NK-92 (cell line): ENCODE data around the gene BRIP1.
"Not testable (repeated sequence)": the region's sequence is repeated elsewhere in the genome, so short reads cannot be mapped to it uniquely, and the experiment has no call there.

Source experiments
- DNase-seq: peaks from one replicate; lab custom pipeline; 2025; ENCODE audit not compliant: unreplicated experiment; lab: John Stamatoyannopoulos, UW

The BRIP1 gene

DNA sequence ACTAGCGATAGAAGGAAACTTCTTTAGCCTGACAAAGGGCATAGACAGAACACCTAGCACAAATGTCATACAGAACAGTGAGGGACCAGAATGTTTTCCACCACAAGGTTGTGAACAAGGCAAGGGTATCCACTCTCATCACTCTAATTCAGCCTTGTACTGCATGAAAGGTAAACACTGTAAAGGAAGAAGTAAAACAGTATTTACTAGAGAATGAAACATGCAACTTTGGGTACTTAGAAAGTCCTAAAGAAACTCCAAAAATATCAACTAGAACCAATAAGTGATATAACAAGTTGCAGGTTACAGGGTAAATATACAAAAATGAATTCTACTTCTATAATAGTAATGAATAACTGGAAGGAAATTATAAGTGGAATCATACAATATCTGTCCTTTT, 32.2 kb downstream of the BRIP1 start:
- no peak for DNase-seq

DNA sequence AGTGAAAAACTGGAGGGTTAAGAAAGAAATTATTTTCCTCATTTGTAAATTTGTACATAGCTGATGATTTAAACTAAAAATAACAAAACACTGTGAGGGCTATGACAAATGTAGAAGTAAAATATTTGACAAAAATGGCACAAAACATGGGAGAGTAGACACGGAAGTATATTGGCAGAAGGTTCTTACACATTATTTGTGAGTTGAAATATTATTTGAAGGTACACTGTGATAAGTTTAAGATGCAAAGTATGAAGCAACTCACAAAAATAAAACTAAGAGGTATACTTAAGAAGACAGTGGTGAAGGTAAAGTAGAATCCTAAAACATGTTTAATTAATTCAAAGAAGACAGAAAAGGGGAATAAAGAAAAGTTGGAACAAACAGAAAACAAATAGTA, 34.6 kb downstream of the BRIP1 start:
- no peak for DNase-seq

DNA sequence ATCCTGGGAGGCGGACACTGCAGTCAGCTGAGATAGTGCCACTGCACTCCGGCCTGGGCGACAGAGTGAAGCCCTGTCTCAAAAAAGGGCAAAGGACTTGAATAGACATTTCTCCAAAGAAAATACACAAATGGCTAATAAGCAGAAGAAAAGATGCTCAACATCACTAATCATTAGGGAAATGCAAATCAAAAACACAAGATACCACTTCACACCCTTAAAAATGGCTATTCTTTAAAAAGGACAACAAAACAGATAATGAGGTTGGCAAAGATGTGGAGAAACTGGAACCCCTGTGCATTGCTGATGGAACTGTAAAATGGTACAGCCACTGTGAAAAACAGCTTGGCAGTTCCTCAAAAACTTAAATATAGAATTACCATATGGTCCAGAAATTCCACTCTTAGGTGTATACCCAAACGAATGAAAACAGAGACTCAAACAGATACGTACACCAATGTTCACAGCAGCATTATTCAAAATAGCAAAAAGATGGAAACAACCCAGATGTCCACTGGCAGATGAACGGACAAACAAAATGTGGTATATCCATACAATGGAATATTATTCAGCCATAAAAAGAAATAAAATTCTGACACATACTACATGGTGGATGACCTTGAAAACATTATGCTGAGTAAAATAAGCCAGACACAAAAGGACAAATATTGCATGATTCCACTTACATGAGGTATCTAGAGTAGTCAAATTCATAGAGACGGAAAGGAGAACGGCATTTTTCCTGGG, 35.5 kb downstream of the BRIP1 start:
- DNase-seq, result no peak

- DNase-seq, result not testable (repeated sequence)
Measured at GRCh38 chr17:61826866-61827265, 36.5 kb downstream of the BRIP1 start.

GRCh38 chr17:61826198-61826597, 37.1 kb downstream of the BRIP1 start:
- DNase-seq, result not testable (repeated sequence)

DNA sequence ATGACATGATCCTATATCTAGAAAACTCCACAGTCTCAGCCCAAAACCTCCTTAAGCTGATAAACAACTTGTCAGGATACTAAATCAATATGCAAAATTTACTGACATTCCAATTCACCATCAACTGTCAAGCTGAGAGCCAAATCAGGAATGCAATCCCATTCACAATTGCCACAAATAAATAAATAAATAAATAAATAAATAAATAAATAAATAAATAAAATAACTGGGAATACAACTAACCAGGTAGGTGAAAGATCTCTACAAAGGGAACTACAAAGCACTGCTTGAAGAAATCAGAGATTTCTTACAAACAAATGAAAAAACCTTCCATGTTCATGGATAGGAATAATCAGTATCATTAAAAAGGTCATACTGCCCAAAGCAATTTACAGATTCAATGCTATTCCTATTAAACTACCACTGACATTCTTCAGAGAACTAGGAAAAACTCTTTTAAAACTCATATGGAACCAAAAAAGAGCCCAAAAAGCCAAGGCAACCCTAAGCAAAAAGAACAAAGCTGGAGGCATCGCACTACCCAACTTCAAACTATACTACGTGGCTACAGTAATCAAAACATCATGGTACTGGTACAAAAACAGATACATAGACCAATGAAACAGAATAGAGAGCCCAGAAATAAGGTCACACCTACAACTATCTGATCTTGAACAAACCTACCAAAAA, 37.7 kb downstream of the BRIP1 start:
- no peak for DNase-seq

DNA sequence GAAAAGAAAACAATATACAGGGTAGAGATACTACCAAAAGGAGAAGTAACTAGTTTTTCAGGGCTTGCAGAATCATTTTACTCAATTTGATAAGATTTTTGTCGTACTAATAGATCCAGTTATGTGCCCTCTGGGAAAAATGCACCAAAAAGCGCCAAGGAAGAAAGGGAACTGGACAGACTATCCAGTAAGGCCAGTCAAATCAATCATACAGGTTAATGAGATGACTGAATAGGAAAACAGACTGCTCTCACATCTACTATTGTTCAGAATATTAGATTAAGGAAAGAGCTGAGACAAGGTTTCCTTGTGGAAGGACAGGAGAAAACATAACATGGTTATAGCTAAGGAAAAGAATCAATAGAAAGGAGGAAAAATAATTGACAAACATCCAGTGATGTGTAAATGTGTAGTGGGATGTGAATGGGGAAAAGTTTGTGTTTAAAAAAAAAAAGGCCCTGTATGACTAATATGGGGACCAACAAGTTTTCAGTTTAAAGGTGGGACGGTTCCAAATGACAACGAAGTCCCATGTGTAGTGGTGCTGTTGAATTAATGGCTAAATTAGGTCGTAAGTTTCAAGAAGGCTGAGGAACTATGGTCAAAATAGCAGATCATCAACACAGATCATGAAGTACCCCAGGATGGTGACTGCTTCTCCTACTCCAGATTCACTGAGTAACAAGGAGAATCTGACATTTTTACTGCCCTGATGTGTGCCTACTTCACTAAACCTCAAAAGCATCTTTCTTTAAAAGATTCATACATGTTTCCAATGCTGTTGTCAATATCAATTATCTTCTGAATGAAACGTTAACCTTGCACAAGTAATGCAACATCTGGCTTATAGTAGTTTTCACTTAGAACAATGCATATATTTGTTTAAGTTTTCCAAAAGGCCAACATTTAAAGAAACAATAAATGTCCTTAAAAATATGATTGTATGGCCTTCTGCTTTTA, 40.7 kb downstream of the BRIP1 start:
- DNase-seq, result no peak

DNA sequence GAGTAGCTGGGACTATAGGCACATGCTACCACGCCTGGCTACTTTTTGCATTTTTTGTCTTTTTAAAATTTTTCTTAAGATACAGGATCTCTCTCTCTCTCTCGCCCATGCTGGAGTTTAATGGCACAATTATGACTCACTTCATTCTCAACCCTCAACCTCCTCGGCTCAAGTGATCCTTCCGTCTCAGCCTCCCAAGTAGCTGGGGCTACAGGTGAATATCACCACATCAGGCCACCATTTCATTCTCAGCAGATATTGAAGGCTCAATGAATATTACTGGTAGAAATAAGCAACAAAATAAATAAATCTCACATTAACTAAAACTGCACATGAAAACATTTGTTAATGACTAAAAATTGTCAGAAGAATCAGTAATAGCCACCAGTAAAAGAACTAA, 41.7 kb downstream of the BRIP1 start:
- DNase-seq, result no peak

DNA sequence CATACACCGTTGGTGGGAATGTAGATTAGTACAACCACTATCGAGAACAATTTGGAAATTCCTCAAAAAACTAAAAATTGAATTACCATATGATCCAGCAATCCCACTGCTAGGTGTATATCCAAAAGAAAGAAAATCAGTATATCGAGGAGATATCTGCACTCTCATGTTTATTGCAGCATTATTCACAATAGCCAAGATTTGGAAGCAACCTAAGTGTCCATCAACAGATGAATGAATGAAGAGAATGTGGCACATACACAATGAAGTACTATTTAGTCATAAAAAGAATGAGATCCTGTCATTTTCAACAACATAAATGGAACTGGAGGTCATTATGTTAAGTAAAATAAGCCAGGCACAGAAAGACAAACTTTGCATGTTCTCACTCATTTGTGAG, 44.1 kb downstream of the BRIP1 start:
- DNase-seq, result not testable (repeated sequence)

GRCh38 chr17:61818225-61818624, 45.1 kb downstream of the BRIP1 start:
- no peak for DNase-seq

DNA sequence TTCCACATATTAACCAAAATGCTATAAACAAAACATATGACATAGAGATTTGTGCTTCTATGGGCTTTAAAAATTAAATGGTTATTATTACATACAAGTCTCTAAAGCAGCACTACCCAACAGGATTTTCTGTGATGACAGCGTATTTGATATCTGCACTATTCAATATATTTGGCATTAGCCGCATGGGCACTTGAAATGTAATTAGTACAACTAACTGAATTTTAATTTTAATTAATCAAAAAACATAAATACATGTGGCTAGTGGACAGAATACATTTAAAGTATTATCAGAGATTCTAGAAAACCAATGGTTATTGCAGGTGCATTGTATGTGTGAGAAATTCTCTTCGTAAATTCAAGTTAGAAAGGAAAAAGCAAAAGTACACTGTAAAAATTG, 45.9 kb downstream of the BRIP1 start:
- no peak for DNase-seq

DNA sequence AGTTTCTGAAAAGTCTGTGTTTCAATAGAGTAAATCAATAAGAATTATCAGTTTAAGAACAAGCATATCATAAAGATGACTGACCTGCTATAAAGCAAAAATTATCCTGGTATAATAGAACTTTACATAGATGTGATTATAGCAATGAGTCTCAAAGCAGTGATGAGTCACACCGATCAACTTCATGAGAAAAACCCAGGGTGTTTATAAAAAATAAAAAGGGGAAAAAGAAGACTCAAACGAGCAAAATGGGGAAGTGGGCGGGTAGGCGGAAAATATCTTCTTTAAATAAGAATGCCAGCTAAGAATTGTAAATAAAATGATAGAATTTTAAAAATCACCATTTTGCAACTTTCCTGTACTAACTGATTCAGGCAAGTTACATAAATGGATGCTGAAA, 46.8 kb downstream of the BRIP1 start:
- DNase-seq, result no peak

- no peak for DNase-seq
Measured at GRCh38 chr17:61815863-61816503, 47.3 kb downstream of the BRIP1 start.

- no peak for DNase-seq
Measured at GRCh38 chr17:61814485-61814884, 48.8 kb downstream of the BRIP1 start.

GRCh38 chr17:61813211-61813610, 50.1 kb downstream of the BRIP1 start:
- DNase-seq, result no peak

GRCh38 chr17:61812747-61813146, 50.6 kb downstream of the BRIP1 start:
- no peak for DNase-seq

GRCh38 chr17:61809816-61810392, 53.4 kb downstream of the BRIP1 start:
- DNase-seq, result no peak

DNA sequence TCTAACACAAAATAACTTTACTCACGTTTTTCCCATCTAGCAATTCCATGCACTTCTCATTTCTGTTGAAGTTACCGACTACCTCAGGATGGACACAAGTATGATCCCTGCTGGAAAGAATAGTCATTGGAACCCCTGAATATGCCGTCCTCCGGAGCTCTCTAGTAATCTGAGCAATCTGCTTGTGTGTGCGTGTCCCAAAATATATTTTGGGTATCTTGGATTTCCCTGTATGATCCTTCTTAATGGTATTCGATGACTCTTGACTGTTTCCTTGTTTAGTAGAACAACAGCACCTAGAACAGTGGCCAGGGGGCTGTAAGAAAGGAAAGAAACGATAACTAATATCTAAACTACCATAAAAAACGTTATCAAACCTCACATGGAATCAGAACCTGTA, 54.9 kb downstream of the BRIP1 start:
- DNase-seq, result no peak

GRCh38 chr17:61806936-61807335, 56.4 kb downstream of the BRIP1 start:
- no peak for DNase-seq

DNA sequence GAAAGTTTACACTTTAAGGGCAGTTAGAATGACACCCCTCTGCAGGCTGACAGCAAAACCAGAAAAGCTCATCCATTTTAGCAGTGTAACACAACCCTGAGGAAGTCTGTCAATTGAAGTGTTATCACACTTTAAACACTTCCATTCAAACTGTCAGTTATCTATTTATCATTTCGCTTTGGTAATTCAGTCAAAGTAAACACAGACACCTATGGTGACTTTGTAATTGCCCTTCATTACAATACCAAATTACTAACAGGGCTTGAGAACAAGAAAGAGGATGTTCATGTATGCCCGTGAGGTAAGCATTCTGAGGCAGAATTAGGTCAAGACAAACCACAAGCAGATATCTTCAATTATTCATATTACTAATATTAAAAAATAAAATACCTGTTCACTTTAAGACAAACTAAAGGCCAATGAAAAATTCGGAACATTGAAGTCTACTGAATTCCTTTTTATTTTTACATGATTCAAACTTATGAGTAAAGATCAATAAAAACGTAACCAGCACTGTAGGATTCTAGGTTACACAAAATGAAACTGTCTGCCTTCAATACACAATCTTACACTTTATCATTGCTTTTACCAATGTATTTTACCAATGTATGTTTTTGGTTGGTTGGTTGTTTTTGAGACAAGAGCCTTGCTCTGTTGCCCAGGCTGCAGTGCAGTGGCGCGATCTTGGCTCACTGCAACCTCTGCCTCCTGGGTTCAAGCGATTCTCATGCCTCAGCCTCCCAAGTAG, 57.1 kb downstream of the BRIP1 start:
- no peak for DNase-seq
